GM12872 (cell line): ENCODE results near the gene RPH3AL.

ENCODE experiments used
- TF ChIP-seq, protein P1 (sequence below): IDR thresholded peaks from 3 replicates; pipeline ENCODE4 v1.5.1; 2011; ENCODE audit warnings: low read depth, mild to moderate bottlenecking, low read length, moderate library complexity; ENCODE audit not compliant: insufficient read depth

Gene RPH3AL

DNA sequence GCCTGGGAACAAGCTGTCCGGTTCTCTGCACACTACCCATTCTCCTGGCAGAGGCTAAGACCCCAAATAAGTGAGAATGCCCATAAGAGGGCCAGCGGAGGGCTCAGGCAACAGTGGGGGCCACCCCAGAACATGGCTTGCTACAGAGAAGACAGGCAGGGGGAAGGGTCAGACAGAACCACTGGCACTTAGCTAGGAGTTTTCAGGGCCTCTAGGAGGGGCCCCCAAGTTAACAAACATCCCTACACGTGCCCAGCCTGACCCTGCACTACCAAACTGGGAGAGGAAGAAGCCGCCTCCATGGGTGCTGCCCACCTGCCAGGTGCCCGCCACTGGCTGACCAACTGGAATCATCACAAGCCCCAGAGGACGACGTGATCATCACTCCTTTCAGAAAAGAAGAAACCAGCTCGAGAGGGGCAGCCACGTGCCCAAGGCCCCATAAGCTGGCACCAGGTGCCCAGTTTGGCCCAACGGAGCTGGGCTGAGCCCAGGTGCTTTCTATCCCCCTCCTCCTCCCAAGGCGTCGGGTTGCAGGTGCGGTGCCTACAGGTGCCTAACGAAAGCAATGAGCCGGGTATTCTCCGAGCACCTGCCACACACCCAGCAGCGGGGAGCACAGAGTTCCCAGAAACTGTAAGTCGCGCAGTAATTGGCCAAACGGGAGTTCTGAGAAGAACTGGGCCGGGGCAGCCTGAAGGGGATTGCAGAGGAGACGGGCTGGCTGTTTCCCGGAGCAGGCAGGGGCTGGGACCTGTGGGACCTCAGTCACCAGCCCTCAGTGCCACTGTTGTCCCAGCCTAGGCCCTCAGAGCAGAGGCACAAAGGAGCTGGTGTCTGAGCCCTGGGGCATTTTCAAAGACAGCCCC is 13.2 kb downstream of the RPH3AL start:
- TF ChIP-seq, protein P1, sequence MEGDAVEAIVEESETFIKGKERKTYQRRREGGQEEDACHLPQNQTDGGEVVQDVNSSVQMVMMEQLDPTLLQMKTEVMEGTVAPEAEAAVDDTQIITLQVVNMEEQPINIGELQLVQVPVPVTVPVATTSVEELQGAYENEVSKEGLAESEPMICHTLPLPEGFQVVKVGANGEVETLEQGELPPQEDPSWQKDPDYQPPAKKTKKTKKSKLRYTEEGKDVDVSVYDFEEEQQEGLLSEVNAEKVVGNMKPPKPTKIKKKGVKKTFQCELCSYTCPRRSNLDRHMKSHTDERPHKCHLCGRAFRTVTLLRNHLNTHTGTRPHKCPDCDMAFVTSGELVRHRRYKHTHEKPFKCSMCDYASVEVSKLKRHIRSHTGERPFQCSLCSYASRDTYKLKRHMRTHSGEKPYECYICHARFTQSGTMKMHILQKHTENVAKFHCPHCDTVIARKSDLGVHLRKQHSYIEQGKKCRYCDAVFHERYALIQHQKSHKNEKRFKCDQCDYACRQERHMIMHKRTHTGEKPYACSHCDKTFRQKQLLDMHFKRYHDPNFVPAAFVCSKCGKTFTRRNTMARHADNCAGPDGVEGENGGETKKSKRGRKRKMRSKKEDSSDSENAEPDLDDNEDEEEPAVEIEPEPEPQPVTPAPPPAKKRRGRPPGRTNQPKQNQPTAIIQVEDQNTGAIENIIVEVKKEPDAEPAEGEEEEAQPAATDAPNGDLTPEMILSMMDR: no peak

DNA sequence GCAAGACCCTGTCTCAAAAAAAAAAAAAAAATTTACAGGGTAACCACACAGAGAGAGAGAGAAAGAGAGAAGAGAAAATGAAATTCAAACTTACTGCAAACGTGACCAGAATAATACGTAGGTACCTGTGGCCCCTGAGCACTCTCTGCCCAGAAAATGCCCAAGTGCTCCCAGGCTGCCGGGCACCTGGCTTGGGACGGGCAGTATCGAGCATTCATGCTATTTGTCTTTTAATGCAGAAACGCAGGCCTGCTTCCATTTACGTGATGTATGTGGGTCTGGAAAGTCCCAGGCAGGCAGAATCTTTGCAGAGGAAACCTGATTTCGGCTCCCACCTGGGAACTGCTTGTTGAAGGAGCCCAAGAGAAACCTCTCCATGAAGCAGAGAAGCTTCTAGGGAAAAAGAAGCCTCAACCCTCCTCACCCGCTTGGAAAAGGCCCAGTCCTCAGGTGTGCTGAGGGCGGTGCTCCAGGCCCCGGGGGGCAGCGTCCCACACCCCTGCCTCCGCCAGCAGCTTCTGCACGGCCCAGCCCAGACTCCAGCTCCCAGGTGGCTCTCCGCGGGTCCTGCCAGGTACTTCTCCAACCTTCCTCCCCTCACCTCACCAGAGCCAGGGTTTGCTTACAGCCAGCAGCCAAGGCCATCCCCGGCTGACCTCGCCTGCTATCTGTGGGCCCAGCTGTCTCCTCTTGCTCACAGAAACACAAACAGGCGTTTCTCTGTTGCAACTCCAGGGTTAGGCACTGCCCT is 14.0 kb downstream of the RPH3AL start:
- TF ChIP-seq, protein P1: no peak

DNA sequence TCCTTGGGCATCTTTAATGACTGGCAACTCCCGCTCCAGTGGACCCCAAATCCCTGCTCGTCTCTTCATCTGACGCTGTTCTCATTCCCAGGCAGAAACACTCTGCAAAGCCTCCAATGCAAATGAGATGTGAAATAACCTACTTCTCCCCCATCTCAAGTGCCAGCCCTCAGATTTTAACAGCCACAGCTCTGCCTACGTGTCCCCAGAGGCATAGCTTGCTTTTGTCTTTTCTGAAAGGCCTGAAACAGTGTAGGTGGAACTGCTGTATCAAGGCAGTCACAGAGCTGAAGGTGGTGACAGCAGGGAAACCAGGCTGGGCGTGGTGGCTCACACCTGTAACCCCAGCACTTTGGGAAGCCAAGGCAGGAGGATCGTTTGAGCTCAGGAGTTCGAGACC is 14.7 kb downstream of the RPH3AL start:
- TF ChIP-seq, protein P1: no peak

DNA sequence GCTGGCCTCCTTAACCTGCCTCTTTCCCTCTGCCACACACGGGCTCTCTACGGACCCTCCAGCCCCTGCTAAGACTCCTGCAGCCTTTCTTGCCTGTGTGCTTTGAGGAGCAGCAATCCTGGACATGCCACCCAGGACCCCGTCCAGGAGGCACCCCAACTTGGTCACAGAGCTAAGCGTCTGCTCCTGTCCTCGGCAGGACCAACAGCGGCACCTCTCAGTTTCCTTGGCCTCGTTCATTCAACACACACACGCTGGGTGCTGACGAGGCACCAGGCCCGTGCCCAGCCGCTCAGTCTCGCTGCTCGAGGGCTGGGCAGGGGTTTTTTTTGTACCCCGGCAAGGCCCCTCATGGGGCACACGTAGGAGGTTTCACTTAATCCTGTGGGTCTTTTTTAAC is 15.2 kb downstream of the RPH3AL start:
- TF ChIP-seq, protein P1: no peak

DNA sequence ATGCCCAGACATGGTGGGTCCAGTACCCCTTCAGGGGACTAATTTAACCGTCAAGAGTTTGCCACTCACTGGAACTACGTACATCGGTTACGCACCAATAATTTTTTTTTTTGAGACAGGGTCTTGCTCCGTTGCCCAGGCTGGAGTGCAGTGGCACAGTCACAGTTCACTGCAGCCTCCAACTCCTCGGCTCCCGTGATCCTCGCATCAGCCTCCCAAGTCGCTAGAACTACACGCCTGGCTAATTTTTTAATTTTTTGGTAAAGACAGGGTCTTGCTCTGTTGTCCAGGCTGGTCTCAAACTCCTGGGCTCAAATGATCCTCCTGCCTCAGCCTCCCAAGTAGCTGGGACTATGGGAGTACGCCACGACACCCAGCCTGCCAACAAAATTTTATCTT is 15.6 kb downstream of the RPH3AL start:
- TF ChIP-seq, protein P1: no peak

DNA sequence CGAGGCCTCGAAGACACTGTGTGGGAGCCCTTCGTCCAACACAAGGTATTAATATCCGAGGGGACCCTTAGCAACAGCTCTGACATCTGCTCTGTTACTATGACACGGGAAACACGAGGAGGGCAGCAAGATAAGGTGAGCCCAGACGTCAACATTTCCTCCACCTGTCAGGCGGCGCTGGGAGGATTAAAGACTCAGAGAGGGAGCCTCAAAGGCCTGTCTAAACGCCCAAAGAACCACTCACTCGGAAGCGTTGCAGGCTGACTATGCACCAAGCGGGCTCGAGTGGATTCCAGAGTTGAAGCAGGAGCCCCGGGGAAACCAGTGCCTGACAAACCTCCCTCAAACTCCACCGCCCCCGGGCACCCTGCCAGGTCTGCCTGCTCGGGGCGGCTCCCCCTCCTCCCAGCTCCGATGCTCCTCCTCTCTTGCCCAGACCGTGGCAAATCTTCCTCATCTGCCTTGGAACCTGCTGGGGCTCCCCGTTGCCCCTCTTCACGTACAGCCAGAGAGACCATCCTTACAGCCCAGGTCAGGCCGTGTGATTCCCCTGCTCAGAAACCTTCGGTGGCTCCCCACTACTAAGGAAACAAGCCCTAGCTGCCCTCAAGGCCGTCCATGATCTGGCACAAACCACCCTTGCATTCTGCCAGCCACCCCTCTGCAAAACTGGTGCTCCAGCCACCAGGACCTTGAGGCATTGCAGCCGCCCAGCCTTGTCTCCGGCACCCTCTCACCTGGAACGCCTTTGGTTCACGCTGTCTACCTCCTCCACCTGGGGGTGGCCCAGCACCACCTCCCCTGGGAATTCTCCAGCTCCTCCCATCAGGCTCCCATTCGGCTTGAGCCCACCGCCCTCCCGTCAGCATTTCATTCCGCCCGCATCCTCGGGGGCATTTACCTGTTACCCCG is 16.2 kb downstream of the RPH3AL start:
- TF ChIP-seq, protein P1: no peak

DNA sequence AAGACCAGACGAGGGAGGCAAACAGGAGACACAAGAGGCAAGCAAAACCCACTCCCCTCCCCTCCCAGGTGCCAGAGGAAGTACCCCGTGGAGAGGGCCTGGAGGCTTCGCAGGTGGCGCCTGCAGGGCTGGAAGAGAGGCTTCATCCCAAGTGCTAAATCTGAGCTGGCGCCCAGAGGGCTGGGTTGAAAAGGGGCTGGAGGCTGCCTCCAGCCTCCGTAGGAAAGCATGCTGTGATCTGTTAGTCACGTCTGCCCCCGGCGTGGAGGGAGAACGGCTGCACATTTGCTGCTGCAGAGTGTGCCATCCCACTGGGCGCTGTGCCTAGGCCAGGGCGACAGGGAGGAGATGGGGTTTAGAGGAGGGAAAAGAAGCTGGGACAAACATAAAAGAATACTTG is 16.9 kb downstream of the RPH3AL start:
- TF ChIP-seq, protein P1: no peak
